Measurements from ENCODE around the gene CIP2A. TPM values are rescaled to one million over a fixed set of nuclear protein-coding genes. Genes with fewer than 3 reads are reported as not detected.

CIP2A gene
- total and polyA plus RNA-seq, 2 of the 4 experiments (the other 2 are of a cell fraction): 8.5 to 27.8 TPM

DNA sequence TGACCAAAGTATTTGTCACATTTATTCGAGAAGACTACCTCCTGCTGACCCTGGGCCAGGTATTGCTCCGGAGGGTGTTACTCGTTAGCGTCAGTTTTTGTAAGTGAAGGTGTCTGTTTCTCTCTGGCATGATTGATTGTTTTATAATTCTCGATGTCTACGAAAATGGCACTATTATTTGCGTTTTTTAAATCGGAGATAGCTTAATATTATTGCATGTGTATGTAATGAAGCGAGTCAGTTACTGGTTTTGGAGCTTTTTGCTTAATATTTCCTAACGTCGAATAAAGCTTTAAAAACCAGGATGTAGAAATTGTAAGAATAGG lies 723 bp upstream of the CIP2A start:
- Histone ChIP-seq H2BK15ac (ENCODE audit: low read depth, low read length) (0 out of 3 replicates have a peak overlapping the region, but pooled peaks have one; percentile 6), H3K4ac (ENCODE audit: low read depth, low read length) (peak overlapping the region; percentile 98), H3K56ac (ENCODE audit: extremely low read depth, insufficient read depth, low read length) (peak overlapping the region; percentile 92), H2AK9ac (replicated peaks; ENCODE audit: low read depth, low read length, poor library complexity) (peak overlapping the region; percentile 21), H3K9me3 (ENCODE audit: control insufficient read depth, insufficient read depth, low read length) (no peaks in the 10 kb centered on the region), H2BK5ac (ENCODE audit: low read depth, low read length, poor library complexity, severe bottlenecking) (peak overlapping the region; percentile 96), H4K20me1 (ENCODE audit: insufficient read depth, low read length) (no peaks in the 10 kb centered on the region), H2AFZ (replicated peaks; ENCODE audit: low read length, poor library complexity) (peak overlapping the region; percentile 98), H3K4me2 (ENCODE audit: low read depth, low read length) (peak overlapping the region; percentile 85), H3K9me1 (ENCODE audit: insufficient read depth, low read length) (no peaks in the 10 kb centered on the region), H3K18ac (ENCODE audit: low read depth, low read length) (peak overlapping the region; percentile 95), H3K27me3 (ENCODE audit: control insufficient read depth, insufficient read depth, low read length) (no peaks in the 10 kb centered on the region), H4K8ac (ENCODE audit: low read depth in 2 of 2, low read length in 2 of 2) (peak overlapping the region; percentile 89 to 96), H3K4me3 (ENCODE audit: insufficient read depth, low read depth, low read length) (peak overlapping the region; percentile 70), H4K5ac (ENCODE audit: low read depth, low read length) (peak overlapping the region; percentile 95), H3K14ac (replicated peaks; ENCODE audit: low read depth, low read length) (peak overlapping the region; percentile 97), H2BK120ac (ENCODE audit: low read depth, low read length) (0 out of 2 replicates have a peak overlapping the region, but pooled peaks have one; percentile 33), H2AK5ac (ENCODE audit: low read depth, low read length) (no peak overlapping the region), H3K9ac (ENCODE audit: low read depth, low read length) (peak overlapping the region; percentile 97), H3K23ac (ENCODE audit: low read depth, low read length) (peak overlapping the region; percentile 86; the same call in 1 of the 2 replicates), H4K91ac (ENCODE audit: insufficient read depth, low read depth, low read length) (peak overlapping the region; percentile 97), H3K36me3 (ENCODE audit: control insufficient read depth, insufficient read depth, low read length) (no peaks in the 10 kb centered on the region), H3K79me1 (ENCODE audit: low read depth in 1 of 2, low read length in 2 of 2) (peaks cover 0 to 27% of the 10 kb centered on the region in 2 experiments; a peak in 2 of 4 replicates), H2BK20ac (ENCODE audit: low read depth, low read length) (no peak overlapping the region), H3K27ac (ENCODE audit: insufficient read depth, low read length) (peak overlapping the region; percentile 92), H3K4me1 (ENCODE audit: control insufficient read depth, insufficient read depth, low read length) (no peaks in the 10 kb centered on the region)
- no TSS peak for BruUV-seq (replicated peaks)
- in situ Hi-C loops (cut with MboI; ENCODE audit: low sequenced_read_pairs) (no loop called here), intact Hi-C loops (cut with micrococcal nuclease) (no loop called here), dilution Hi-C loops (cut with HindIII; ENCODE audit: low sequenced_read_pairs, unreplicated experiment) (no loop called here)
- CTCF ChIA-PET: interaction anchor here (0.7 to 1.1 kb wide), 2 partner anchors 11 to 367 kb away, joined by 3 read pairs; no protein-coding TSS in a partner anchor
- ATAC-seq (ENCODE audit: low read depth) (no peak), DNase-seq (no peak)
- WGBS, 2 experiments (ENCODE audit: extremely low coverage in 2 of 2, insufficient read length in 1 of 2): 0% methylated on average over 2 of the region's 11 CpGs; no CpG with 5 or more reads in 1 of the 2 experiments
- POLR2A ChIA-PET (ENCODE audit: unreplicated experiment): interaction anchor here (0.6 kb wide), 1 partner anchor 24 kb away, joined by 3 read pairs; no protein-coding TSS in a partner anchor
- TF ChIP-seq, protein P1, sequence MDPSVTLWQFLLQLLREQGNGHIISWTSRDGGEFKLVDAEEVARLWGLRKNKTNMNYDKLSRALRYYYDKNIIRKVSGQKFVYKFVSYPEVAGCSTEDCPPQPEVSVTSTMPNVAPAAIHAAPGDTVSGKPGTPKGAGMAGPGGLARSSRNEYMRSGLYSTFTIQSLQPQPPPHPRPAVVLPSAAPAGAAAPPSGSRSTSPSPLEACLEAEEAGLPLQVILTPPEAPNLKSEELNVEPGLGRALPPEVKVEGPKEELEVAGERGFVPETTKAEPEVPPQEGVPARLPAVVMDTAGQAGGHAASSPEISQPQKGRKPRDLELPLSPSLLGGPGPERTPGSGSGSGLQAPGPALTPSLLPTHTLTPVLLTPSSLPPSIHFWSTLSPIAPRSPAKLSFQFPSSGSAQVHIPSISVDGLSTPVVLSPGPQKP (IDR thresholded peaks at IDR 0.05; ENCODE audit: borderline replicate concordance, low read depth, low read length): no peak
- no peak for TF ChIP-seq NFE2L2 (IDR thresholded peaks at IDR 0.05; ENCODE audit: low read depth, low read length)
